GM12864 (cell line): ENCODE data around the gene CHST1.

Source experiments
- DNase-seq: peaks from one replicate; pipeline ENCODE4 v3.0.0-alpha.2; 2011; ENCODE audit warnings: low read depth
- H3K4me3 ChIP-seq: 2 replicates; pipeline ENCODE4 v1.5.1; 2011; ENCODE audit warnings: mild to moderate bottlenecking, low read depth, low read length, control low read depth
- TF ChIP-seq, protein P1 (sequence below): IDR thresholded peaks from 2 replicates; pipeline ENCODE4 v1.5.1; 2011; ENCODE audit warnings: low read depth, mild to moderate bottlenecking, moderate library complexity, low read length, control low read depth, inconsistent platforms; ENCODE audit errors: missing control alignments

The CHST1 gene

DNA sequence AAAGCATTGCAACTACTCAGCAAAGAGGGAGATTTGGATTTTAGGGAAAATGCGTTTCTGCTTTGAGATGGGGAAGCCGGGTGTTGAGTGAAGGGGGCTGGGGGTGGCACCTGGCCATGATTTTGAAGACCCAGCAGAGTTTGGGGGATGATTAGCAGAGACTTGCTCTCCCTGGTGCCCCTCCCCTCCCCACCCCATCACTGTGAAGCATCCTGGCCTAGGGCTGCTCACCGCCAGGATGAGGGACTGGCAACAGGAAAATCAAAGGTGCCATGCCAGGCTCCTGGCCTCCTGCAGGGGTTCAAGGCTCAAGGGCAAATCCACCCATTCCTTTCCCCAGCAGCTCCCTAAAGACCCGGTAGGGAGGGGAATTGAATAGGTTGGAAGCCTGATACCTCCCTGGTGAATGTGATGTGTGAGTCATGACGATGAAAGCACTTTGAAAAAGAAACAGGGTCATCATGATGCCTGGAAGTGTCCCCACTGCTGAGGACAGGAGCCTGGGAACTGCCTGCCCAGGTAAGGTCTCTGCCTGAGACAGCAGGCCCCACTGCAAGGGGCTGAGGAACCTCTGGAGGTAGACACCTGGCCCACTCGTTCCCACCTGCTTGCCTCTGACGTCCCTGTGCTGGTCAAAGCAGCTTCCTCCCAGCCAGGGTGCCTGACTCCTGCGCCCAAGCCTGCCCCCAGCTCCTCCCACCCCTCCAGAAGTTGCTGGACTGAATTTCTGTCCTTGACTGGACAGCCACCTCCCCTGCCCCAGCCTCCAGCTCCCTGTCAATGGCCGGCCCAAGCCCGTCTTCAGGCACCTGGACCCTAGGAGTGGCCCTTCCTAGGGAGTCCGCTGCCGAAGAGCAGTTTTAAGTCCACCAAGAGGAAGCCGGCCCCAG lies 1.7 kb downstream of the CHST1 start:
- DNase-seq = no peak
- TF ChIP-seq, protein P1, sequence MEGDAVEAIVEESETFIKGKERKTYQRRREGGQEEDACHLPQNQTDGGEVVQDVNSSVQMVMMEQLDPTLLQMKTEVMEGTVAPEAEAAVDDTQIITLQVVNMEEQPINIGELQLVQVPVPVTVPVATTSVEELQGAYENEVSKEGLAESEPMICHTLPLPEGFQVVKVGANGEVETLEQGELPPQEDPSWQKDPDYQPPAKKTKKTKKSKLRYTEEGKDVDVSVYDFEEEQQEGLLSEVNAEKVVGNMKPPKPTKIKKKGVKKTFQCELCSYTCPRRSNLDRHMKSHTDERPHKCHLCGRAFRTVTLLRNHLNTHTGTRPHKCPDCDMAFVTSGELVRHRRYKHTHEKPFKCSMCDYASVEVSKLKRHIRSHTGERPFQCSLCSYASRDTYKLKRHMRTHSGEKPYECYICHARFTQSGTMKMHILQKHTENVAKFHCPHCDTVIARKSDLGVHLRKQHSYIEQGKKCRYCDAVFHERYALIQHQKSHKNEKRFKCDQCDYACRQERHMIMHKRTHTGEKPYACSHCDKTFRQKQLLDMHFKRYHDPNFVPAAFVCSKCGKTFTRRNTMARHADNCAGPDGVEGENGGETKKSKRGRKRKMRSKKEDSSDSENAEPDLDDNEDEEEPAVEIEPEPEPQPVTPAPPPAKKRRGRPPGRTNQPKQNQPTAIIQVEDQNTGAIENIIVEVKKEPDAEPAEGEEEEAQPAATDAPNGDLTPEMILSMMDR = no peak
- no peak overlapping the region for H3K4me3 ChIP-seq

- H3K4me3 ChIP-seq = no peak overlapping the region
- TF ChIP-seq, protein P1 = no peak
- no peak for DNase-seq
These were observed 2.5 kb downstream of the CHST1 start for GRCh38 chr11:45662665-45663485.

- H3K4me3 ChIP-seq = no peak overlapping the region
- TF ChIP-seq, protein P1 = no peak
- no peak for DNase-seq
These were observed 3.2 kb downstream of the CHST1 start for GRCh38 chr11:45662096-45662664.

- TF ChIP-seq, protein P1 = no peak
- no peak overlapping the region for H3K4me3 ChIP-seq
- no peak for DNase-seq
These were observed 3.9 kb downstream of the CHST1 start for GRCh38 chr11:45661439-45662055.

DNA sequence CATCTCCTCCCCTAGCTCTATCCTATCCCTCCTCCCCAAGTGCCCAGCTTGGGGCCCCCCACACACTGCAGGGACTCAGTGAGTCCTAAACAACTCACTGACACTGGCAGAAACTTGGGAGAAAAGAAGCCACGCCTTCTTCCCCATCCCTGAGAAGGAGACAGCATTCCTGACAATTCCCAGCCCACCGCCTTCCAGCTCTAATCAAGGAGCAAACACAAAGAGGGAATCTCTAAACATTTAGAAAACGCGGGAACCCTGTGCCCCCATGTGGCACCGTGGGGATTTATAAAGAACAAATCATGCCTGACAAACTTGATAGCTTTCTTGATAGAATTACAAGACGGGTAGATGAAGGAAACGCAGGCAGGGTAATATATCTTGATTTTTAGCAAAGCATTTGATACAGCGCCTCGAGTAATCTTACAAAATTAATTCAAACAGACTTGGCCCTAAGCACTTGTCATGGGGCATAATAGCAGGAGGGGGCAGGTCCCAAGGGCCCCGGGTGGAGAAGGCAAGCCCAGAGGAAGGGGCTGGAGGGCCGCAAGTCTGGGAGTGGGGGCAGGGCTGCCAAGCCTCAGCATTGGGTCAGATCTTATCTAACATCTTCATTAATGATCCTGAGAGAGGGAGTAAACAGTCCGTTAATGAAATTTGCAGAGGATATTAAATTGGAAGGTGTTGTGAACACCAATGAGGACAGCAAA lies 4.5 kb downstream of the CHST1 start:
- TF ChIP-seq, protein P1 = no peak
- H3K4me3 ChIP-seq = no peak overlapping the region
- DNase-seq = no peak

DNA sequence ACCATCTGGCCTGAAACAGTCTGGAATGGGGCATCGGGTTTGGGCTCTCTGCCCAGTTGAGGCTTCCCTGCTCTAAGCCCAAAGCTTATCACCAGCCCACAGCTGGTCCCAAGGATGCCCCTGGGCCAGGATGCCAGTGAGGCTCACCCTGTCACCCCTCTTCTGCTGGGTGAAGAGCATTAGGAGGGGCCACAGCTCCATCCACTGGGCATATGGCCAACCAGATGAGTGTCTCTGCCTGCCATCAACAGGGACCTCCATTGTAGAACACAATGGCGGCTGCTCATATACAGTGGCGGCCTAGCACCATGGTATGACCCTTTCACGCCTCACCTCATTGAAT lies 5.6 kb downstream of the CHST1 start:
- TF ChIP-seq, protein P1 = no peak
- no peak for DNase-seq
- no peak overlapping the region for H3K4me3 ChIP-seq
